Cardiac fibroblast (primary cell): Measurements from ENCODE around the gene TNFAIP1.

Source experiments
- DNase-seq, 2 donors: peaks; one replicate each; pipeline versions ENCODE4 v3.0.0 to v3.0.0-alpha.2; 2010; ENCODE audit warnings: low read depth in 2 of 2
- H3K4me3 ChIP-seq, 2 donors: replicated peaks in 1 of 2; 1 replicate in 1 of 2; 2 replicates in 1 of 2; pipeline ENCODE4 v1.5.1; 2011; ENCODE audit warnings: low read depth in 2 of 2, low read length in 2 of 2, mild to moderate bottlenecking in 2 of 2, moderate library complexity in 1 of 2
- TF ChIP-seq, protein P1 (sequence below): IDR thresholded peaks from one replicate; pipeline ENCODE4 v1.5.1; 2011; ENCODE audit warnings: low read depth, mild to moderate bottlenecking, low read length, inconsistent platforms

TNFAIP1 gene

DNA sequence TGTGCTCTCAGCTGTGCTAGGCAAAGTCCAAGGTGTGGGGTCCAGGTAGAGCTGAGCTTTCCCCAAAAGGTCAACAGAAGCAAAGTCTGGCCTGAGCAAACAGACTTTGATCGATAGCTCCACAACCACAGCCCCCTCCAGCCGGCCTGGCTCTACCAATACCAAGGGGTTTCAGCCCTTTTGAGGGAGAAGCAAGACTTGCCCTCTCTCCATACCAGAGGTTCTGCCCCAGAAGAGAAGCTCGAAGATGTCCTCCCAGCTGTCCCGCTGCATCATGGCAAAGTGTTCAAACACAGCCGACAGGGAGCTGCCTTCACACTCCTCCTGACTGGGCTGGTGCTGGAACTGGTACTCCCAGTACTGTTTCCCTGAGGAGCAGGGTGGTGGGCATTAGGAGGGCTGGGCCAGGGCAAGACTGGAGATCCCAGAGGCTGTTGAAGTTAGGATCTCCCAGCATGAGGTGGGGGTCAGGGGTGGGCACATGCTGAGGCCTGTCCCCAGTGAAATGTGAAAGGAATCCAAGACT lies 32.8 kb downstream of the TNFAIP1 start:
- no peak for DNase-seq
- TF ChIP-seq, protein P1, sequence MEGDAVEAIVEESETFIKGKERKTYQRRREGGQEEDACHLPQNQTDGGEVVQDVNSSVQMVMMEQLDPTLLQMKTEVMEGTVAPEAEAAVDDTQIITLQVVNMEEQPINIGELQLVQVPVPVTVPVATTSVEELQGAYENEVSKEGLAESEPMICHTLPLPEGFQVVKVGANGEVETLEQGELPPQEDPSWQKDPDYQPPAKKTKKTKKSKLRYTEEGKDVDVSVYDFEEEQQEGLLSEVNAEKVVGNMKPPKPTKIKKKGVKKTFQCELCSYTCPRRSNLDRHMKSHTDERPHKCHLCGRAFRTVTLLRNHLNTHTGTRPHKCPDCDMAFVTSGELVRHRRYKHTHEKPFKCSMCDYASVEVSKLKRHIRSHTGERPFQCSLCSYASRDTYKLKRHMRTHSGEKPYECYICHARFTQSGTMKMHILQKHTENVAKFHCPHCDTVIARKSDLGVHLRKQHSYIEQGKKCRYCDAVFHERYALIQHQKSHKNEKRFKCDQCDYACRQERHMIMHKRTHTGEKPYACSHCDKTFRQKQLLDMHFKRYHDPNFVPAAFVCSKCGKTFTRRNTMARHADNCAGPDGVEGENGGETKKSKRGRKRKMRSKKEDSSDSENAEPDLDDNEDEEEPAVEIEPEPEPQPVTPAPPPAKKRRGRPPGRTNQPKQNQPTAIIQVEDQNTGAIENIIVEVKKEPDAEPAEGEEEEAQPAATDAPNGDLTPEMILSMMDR: no peak
- no peak overlapping the region for H3K4me3 ChIP-seq

DNA sequence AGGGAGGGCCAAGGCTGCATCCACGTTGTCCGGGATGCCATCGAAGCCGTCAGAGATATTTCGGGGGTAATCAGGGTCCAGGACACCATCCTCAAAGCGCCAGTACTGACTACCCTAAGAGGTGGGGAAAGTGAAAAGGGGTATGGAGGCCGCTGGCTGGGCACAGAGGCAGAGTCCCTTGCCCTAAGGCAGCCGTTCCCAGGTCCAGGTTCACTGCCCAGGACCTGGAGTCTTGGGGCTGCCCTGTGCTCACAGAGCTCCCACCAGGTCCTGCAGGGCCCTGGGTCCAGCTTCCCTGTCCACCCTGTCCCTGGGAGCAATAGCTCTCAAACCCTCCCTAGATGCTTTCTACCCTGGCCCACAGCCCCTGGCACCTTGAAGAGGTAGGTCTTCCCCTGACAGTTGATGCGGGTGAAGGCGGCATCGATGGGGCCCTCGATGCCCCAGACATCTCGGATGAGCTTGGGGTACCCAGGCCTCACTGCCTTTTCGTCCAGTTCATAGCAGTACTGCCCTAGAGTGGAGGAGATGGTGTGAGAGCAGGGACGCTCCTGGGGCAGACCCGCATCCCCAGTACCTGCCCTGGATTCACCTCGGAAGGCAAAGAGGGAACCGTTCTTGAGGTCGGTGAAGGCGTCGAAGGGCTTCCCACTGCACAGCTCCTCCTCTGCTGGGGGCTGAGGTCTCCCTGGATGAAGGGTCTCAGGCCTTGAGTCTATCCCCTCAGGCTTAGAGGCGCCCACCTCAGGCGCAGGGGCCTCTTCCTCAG lies 33.5 kb downstream of the TNFAIP1 start:
- TF ChIP-seq, protein P1: no peak
- no peak overlapping the region for H3K4me3 ChIP-seq
- no peak for DNase-seq

DNA sequence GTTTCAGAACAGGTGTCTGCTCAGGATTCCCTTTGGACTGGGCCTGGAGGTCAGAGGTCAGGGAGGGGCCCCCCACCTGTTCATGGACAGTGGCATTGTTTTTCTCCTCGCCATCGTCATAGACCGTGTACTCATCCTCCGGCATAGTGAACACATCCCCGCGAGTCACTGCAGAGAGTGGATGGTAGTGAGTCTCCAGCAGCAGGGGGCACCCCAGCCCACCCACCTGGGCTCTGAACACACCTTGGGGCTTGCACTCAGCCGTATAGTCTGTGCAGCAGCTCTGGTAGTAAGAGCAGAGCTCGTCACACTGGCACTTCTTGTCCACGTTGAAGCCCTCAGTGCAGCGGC lies 34.1 kb downstream of the TNFAIP1 start:
- TF ChIP-seq, protein P1: no peak
- DNase-seq: no peak

DNA sequence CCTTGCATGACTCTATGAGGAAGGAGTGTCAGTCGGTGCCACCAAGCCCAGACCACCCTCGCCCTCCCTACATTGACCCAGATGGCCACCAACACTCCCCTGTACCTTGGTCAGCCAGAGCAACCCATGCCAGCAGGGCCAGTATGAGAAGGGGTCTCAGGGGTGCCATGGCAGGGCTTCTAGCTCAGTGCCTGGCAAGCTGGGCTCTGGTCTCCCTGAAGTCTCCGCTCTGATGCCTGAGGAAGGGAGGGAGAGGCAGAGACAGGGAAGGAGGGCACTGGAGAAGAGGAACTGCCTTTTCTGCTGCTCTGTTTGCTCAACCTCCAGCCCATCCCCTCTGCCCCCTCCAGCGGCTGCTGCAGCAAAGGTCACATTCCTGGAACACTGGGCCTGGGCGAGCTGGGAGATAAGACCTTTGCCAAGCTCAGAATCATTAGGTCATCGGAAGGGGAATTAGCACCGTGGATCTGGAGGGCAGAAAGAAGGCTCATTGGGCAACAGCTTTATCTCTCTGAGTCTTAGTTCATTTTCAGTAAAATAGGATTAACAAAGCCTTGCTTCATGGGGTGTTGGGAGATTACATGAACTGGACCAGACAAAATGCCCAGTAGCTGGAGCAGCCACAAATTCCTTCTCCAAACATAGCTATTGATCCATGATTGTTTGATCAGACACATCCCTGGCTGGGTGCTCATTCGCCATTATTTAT lies 34.6 kb downstream of the TNFAIP1 start, which contains the start of gene VTN:
Gene VTN (minus strand): TSS at position 273 of the 709 bp plus-strand sequence. CDS start 104 bp downstream, at position 169.
- TF ChIP-seq, protein P1: no peak
- peak within 1 kb of the TSS; percentile 34 to 63 for H3K4me3 ChIP-seq
- peak in 1 of 2 donors; percentile 88 for DNase-seq

More for the DNA sequence above, 34.1 kb downstream of the TNFAIP1 start:
- H3K4me3 ChIP-seq: no peak overlapping the region

DNA sequence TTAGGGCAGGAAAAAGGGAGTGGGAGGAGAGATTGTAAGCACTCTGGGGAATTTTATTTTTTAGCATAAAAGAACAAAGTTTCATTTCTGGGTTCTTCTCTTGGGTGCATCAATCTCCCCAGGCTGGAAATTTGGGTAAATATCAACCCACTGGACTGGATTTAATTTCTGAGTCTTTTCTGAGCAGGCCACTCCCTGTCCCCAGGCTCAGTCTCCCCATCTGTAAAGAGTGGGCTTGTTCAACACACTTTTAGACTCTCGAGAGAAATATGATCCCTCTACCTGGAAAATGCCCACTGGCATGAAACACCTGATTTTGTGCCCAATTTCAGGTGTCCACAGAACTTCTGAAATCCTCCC lies 35.2 kb downstream of the TNFAIP1 start:
- peak overlapping the region in 1 of 2 donors; percentile 34 for H3K4me3 ChIP-seq
- DNase-seq: no peak
- TF ChIP-seq, protein P1: no peak

DNA sequence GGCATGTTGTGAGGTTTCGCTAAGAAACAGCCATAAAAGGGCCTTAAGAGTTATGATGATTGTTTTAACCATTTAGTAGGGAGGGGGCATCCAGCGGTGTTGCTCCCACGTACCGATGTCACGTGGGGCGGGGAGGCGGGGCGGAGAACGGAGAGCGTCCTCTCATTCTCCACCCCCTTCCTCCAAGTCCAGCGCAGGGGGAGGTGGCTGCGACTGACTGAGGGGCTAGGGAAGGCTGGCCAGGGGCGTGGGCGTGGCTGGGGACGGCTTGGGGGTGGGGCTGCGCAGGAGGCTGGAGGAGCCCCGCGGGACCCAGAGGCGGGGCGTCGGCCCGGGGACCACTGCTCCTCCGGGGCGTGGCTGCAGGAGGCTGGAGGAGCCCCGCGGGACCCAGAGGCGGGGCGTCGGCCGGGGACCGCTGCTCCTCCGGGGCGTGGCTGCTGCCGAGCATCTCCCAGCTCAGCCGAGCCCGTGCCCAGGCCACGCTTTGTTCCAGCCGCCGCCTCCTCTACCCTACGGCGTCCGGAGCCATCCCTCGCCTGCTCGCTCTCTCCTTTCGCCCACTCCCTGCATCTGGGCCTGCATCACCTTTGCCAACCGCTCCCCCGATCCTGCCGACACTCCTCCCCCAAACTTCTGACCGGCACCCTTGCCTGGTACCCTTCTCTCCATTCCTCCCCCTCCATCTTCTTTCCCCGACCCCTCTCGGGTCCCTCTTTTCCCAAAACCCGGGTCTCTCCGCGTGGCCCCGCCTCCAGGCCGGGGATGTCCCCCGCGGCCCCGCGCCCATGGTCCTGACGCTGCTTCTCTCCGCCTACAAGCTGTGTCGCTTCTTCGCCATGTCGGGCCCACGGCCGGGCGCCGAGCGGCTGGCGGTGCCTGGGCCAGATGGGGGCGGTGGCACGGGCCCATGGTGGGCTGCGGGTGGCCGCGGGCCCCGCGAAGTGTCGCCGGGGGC lies 36.0 kb downstream of the TNFAIP1 start, which contains the start of gene SARM1:
Gene SARM1 (plus strand): TSS at position 450 of the 958 bp plus-strand sequence. CDS start 339 bp downstream, at position 789.
- TF ChIP-seq, protein P1: no peak
- DNase-seq: peak; percentile 74 to 90
- H3K4me3 ChIP-seq: peak within 1 kb of the TSS; percentile 60 to 63
